K562 (cell line): ENCODE data around the gene NISCH. TPM values are rescaled to one million over a fixed set of nuclear protein-coding genes. Genes with fewer than 3 reads are reported as not detected.
A peak's percentile ranks its signal among the peaks of the same experiment; 100 is the strongest.

Experiments
- ATAC-seq: fragments of 200-7000 bp; cut with Tn5 transposase; 3 replicates; pipeline ENCODE4 v1.9.1; 2020; ENCODE audit warnings: moderate library complexity
- BruUV-seq: library from RNA; stranded (reverse); fragments of 400-500 nt; replicated peaks from 2 replicates; lab custom pipeline; 2021; lab: Mats Ljungman, UMichigan
- CTCF ChIA-PET: fragments of 300-600 bp; formaldehyde crosslinking; extraction: SDS; loops from one replicate; lab custom pipeline; 2021; ENCODE audit warnings: low intra/inter-chr PET ratio; lab: Yijun Ruan, JAX
- POLR2A ChIA-PET: fragments of 300-600, 350-650 bp; sonication (Branson Sonifier 250); formaldehyde crosslinking; extraction: SDS; loops from one replicate; lab custom pipeline; 2021; ENCODE audit warnings: antibody characterized with exemption, inconsistent platforms; lab: Yijun Ruan, JAX
- DNase-seq, 4 experiments: peaks; one replicate each; pipeline versions ENCODE4 v3.0.0 to v3.0.0-alpha.2; 2011 to 2018; ENCODE audit warnings: low spot score in 3 of 4, mixed read lengths in 3 of 4; ENCODE audit errors: extremely low read depth in 1 of 4
- FAIRE-seq: peaks from 2 replicates; lab custom pipeline; 2011; peaks lifted over from hg19 to GRCh38; lab: Jason Lieb, UNC
- H2AFZ ChIP-seq: 2 replicates; pipeline ENCODE4 v1.6.0; 2011; ENCODE audit warnings: low read depth, low read length, control low read depth, inconsistent platforms
- H3K27ac ChIP-seq: fragments of 200-600 bp; 3 replicates; pipeline ENCODE4 v1.8.0; 2011; ENCODE audit warnings: low read depth, mild to moderate bottlenecking, control low read depth, inconsistent platforms, low read length, moderate library complexity, mixed read lengths; ENCODE audit errors: extremely low read depth
- H3K27me3 ChIP-seq, 2 experiments: fragments of 300-600 bp in 1 of 2; 2 replicates in 1 of 2; 3 replicates in 1 of 2; pipeline versions ENCODE4 v1.6.0 to v1.8.0; 2011; ENCODE audit warnings: inconsistent platforms in 2 of 2, low read length in 2 of 2, mild to moderate bottlenecking in 1 of 2, mixed read lengths in 1 of 2, moderate library complexity in 1 of 2; ENCODE audit not compliant: control insufficient read depth in 2 of 2, insufficient read depth in 2 of 2
- H3K36me3 ChIP-seq: fragments of 300-600 bp; 3 replicates; pipeline ENCODE4 v1.8.0; 2011; ENCODE audit warnings: mild to moderate bottlenecking, low read length, inconsistent platforms; ENCODE audit not compliant: control insufficient read depth, insufficient read depth
- H3K4me1 ChIP-seq, 2 experiments: fragments of 200-600 bp in 1 of 2; replicated peaks in 1 of 2; 2 replicates in 1 of 2; 3 replicates in 1 of 2; pipeline versions ENCODE4 v1.5.1 to v1.8.0; 2011; ENCODE audit warnings: inconsistent platforms in 2 of 2, low read length in 2 of 2, mild to moderate bottlenecking in 1 of 2, mixed read lengths in 1 of 2, moderate library complexity in 1 of 2; ENCODE audit not compliant: control insufficient read depth in 2 of 2, insufficient read depth in 2 of 2
- H3K4me2 ChIP-seq: 2 replicates; pipeline ENCODE4 v1.6.1; 2011; ENCODE audit warnings: low read length, control low read depth, inconsistent platforms, mixed read lengths; ENCODE audit not compliant: insufficient read depth
- H3K4me3 ChIP-seq: fragments of 200-600 bp; sonication (generic), shearing (Covaris generic); 2 replicates; pipeline ENCODE4 v1.5.1; 2016; ENCODE audit warnings: control low read depth, inconsistent platforms
- H3K79me2 ChIP-seq: fragments of 200-600 bp; 3 replicates; pipeline ENCODE4 v1.8.0; 2011; ENCODE audit warnings: low read length, inconsistent platforms; ENCODE audit not compliant: control insufficient read depth, insufficient read depth
- H3K9ac ChIP-seq, 2 experiments: 2 replicates each; pipeline versions ENCODE4 v1.6.0 to v1.6.1; 2011; ENCODE audit warnings: low read depth in 2 of 2, low read length in 2 of 2, control low read depth in 1 of 2, inconsistent platforms in 1 of 2, mild to moderate bottlenecking in 1 of 2, mixed read lengths in 1 of 2; ENCODE audit not compliant: insufficient read depth in 1 of 2
- H3K9me1 ChIP-seq: one replicate; pipeline ENCODE4 v1.6.0; 2011; ENCODE audit warnings: inconsistent platforms, mild to moderate bottlenecking, low read length, moderate library complexity; ENCODE audit not compliant: control insufficient read depth, insufficient read depth
- H3K9me3 ChIP-seq: replicated peaks from 2 replicates; pipeline ENCODE4 v1.5.1; 2011; ENCODE audit warnings: low read depth, low read length, inconsistent platforms; ENCODE audit not compliant: control insufficient read depth, insufficient read depth
- H4K20me1 ChIP-seq: replicated peaks from 2 replicates; pipeline ENCODE4 v1.6.1; 2011; ENCODE audit warnings: low read length, inconsistent platforms, mixed read lengths; ENCODE audit not compliant: control insufficient read depth, insufficient read depth
- ATF1 ChIP-seq, 2 experiments: fragments of 450-650 bp in 1 of 2; IDR thresholded peaks; 2 replicates each; pipeline ENCODE4 v1.6.1; 2016; ENCODE audit warnings: missing compliant biosample characterization in 1 of 2, missing genetic modification characterization in 1 of 2
- BRF1 ChIP-seq: IDR thresholded peaks from 3 replicates; pipeline ENCODE4 v1.6.1; 2011; ENCODE audit warnings: borderline replicate concordance, mild to moderate bottlenecking; ENCODE audit not compliant: insufficient read length; ENCODE audit errors: extremely low read depth
- CEBPB ChIP-seq: fragments of 450-650 bp; IDR thresholded peaks from 2 replicates; pipeline ENCODE4 v1.6.1; 2016; ENCODE audit warnings: missing genetic modification characterization, missing compliant biosample characterization
- JUND ChIP-seq, 2 experiments: IDR thresholded peaks; 2 replicates in 1 of 2; 3 replicates in 1 of 2; pipeline ENCODE4 v1.6.1; 2011; ENCODE audit warnings: borderline replicate concordance in 2 of 2, low read depth in 2 of 2, low read length in 2 of 2, improper control_type of control experiment in 1 of 2, missing biosample characterization in 1 of 2, missing genetic modification characterization in 1 of 2, missing genetic modification reagents in 1 of 2
- MYNN ChIP-seq, 2 experiments: sonication (generic); formaldehyde crosslinking in 1 of 2; IDR thresholded peaks; 2 replicates each; pipeline versions ENCODE4 v1.5.0 to v1.6.1; 2016 to 2020; ENCODE audit warnings: antibody characterized with exemption in 1 of 2, missing genetic modification reagents in 1 of 2
- POLR2G ChIP-seq: fragments of 200-400 bp; formaldehyde crosslinking; IDR thresholded peaks from 2 replicates; pipeline ENCODE4 v1.6.1; 2017; ENCODE audit warnings: low read depth, mild to moderate bottlenecking, antibody characterized with exemption, low read length, moderate library complexity
- XRCC5 ChIP-seq: fragments of 200-400 bp; formaldehyde crosslinking; IDR thresholded peaks from 2 replicates; pipeline ENCODE4 v1.6.1; 2017; ENCODE audit warnings: low read depth, mild to moderate bottlenecking, low read length
- YY1 ChIP-seq, 3 experiments: IDR thresholded peaks; 2 replicates each; pipeline ENCODE4 v1.6.1; 2011; ENCODE audit warnings: low read length in 2 of 3, mild to moderate bottlenecking in 2 of 3, moderate library complexity in 2 of 3, borderline replicate concordance in 1 of 3, control low read depth in 1 of 3, low read depth in 1 of 3; ENCODE audit not compliant: insufficient read depth in 3 of 3, insufficient replicate concordance in 2 of 3, control insufficient read depth in 1 of 3, insufficient read length in 1 of 3; ENCODE audit errors: extremely low read depth in 1 of 3
- WGBS: fragments of 100-300 bp; shearing (Covaris generic); methylation state at CpG from one replicate; pipeline ENCODE4 v1.1.6; 2016; ENCODE audit warnings: low coverage, mixed read lengths; ENCODE audit not compliant: insufficient coverage; ENCODE audit errors: missing lambda C conversion rate; 5-methylcytosine and 5-hydroxymethylcytosine counted together
- in situ Hi-C: fragments of 300-500 bp; cut with MboI; formaldehyde crosslinking; loops from 4 replicates; pipeline ENCODE4 v1.15.0; 2018; ENCODE audit warnings: inconsistent platforms, mixed read lengths
- intact Hi-C: fragments of 100-400 bp; cut with micrococcal nuclease; formaldehyde crosslinking; loops from 2 replicates; pipeline ENCODE4 v1.14.2; 2022
- polyA plus RNA-seq, 8 experiments: library from polyadenylated mRNA; depleted of rRNA in 4 of 8; stranded (reverse) in 5 of 8; unstranded in 3 of 8; fragments of >200 nt; fragmentation: Nextera tagmentation in 2 of 8; fragmentation: Illumina TruSeq in 1 of 8; extraction: Ambion mirVana in 2 of 8; extraction: Trizol in 1 of 8; gene quantifications; 2 replicates each; pipeline versions ENCODE4 v1.2.1 to v1.2.3, GENCODE V29; 2011 to 2014; ENCODE audit warnings: inconsistent platforms in 1 of 8, missing spikeins in 1 of 8
- total RNA-seq, 7 experiments: library from RNA; depleted of rRNA in 6 of 7; stranded (reverse); fragments of >200 nt in 6 of 7; fragmentation: Illumina TruSeq in 2 of 7; extraction: Trizol in 2 of 7; gene quantifications; 2 replicates each; pipeline versions ENCODE4 v1.2.1 to v1.2.3, GENCODE V29; 2011 to 2021; ENCODE audit warnings: low replicate concordance in 1 of 7
- TF ChIP-seq, protein P1 (sequence below): fragments of 250-450 bp; sonication (Bioruptor Pico); IDR thresholded peaks from 2 replicates; pipeline ENCODE4 v1.8.0; 2022; ENCODE audit warnings: moderate library complexity, mild to moderate bottlenecking, inconsistent platforms

The NISCH gene
- total and polyA plus RNA-seq, 9 of the 15 experiments (the other 6 are each of a cell fraction or from before 2014, with no cell fraction given): 0.44 to 43.5 (median 23.4) TPM

DNA sequence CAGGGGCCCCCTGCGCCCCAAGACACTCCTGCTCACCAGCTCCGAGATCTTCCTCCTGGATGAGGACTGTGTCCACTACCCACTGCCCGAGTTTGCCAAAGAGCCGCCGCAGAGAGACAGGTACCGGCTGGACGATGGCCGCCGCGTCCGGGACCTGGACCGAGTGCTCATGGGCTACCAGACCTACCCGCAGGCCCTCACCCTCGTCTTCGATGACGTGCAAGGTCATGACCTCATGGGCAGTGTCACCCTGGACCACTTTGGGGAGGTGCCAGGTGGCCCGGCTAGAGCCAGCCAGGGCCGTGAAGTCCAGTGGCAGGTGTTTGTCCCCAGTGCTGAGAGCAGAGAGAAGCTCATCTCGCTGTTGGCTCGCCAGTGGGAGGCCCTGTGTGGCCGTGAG lies 36.7 kb downstream of the NISCH start (continued):
- no peak for TF ChIP-seq YY1 (IDR thresholded peaks at IDR 0.05; ENCODE audit: borderline replicate concordance in 1 of 3, control insufficient read depth in 1 of 3, extremely low read depth in 1 of 3, insufficient read depth in 3 of 3, insufficient read length in 1 of 3, insufficient replicate concordance in 2 of 3, low read depth in 1 of 3, low read length in 2 of 3)
- no peak for TF ChIP-seq JUND (IDR thresholded peaks at IDR 0.05; ENCODE audit: borderline replicate concordance, low read depth, low read length)
- no peak for TF ChIP-seq JUND (tag; IDR thresholded peaks at IDR 0.05; ENCODE audit: borderline replicate concordance, low read depth, low read length)

DNA sequence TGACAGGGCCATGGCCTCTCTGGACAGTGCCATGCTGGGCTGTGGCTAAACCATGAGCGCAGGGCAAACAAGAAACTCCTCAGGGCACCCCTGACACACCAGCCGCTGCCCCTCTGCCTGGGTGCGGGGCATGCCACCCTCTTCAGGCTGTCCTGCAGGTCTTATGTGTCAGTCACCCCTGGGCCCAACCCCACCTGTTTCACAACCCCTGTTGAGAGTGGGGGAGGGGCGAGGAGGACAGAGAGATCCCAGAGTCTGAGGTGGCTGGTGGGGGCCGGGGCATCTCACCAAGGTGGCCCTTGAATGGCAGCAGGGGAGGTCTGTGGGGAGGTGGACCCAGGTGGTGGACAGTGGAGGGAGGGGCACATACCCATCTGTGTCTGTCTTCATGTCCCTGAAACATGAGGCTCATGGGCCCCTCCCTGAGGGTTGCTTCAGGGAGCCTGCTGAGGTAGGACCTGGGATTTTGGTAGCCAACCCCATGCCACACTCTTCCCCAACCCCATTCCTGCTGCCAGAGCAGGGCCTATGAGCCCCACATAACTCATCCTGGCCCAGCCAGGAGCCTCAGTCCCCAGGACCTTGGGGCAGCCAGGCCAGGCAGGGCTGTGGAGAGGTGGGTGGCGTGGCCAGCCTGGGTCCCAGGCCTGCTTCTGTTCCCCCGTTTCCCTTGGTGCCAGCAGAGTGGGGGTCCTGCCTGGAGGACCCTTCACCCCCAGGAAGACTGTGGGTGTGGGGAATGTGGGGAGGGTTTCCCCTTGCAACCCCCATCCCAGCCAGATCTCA lies 38.0 kb downstream of the NISCH start:
- ATAC-seq (no peak; the same call in 2 of the 3 replicates), FAIRE-seq (no peak), DNase-seq (no peak)
- no peaks in the 10 kb centered on the region; the same call in 1 of the 2 replicates for H4K20me1 ChIP-seq
- in situ Hi-C loops: no loop called here
- no peak overlapping the region for H3K9ac ChIP-seq
- POLR2A ChIA-PET: no interaction called here
- WGBS: 75% methylated on average over 2 of the region's 7 CpGs
- peaks cover 5 to 35% of the 10 kb centered on the region in 2 experiments; a peak in 3 of 5 replicates for H3K4me1 ChIP-seq
- peaks cover 39% of the 10 kb centered on the region; the same call in 2 of the 3 replicates for H3K36me3 ChIP-seq
- TF ChIP-seq, protein P1, sequence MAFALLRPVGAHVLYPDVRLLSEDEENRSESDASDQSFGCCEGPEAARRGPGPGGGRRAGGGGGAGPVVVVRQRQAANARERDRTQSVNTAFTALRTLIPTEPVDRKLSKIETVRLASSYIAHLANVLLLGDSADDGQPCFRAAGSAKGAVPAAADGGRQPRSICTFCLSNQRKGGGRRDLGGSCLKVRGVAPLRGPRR (CRISPR knock-in tag): no peak
- TF ChIP-seq MYNN (IDR thresholded peaks at IDR 0.05) (0 out of 2 replicates have a peak, but pooled peaks have one; percentile 29), MYNN (CRISPR knock-in tag; IDR thresholded peaks at IDR 0.05) (no peak), ATF1 (CRISPR knock-in tag; IDR thresholded peaks at IDR 0.05) (no peak), ATF1 (tag; IDR thresholded peaks at IDR 0.05) (no peak), XRCC5 (no peak), POLR2G (peak; percentile 44; the same call in 1 of the 2 replicates), CEBPB (0 out of 2 replicates have a peak, but pooled peaks have one; percentile 31), BRF1 (no peak)
- no peak overlapping the region for H3K4me3 ChIP-seq
- H3K79me2 ChIP-seq: no peaks in the 10 kb centered on the region
- H3K27me3 ChIP-seq: no peaks in the 10 kb centered on the region
- H3K9me3 ChIP-seq: no peaks in the 10 kb centered on the region
- no peak overlapping the region for H2AFZ ChIP-seq
- H3K27ac ChIP-seq: no peak overlapping the region
- CTCF ChIA-PET: no interaction called here
- no TSS peak for BruUV-seq
- H3K9me1 ChIP-seq: no peaks in the 10 kb centered on the region
- H3K4me2 ChIP-seq: no peak overlapping the region
- intact Hi-C loops: no loop called here
